Osteoblast (primary cell): Measurements from ENCODE around the gene POP4. TPM values are rescaled to one million over a fixed set of nuclear protein-coding genes. Genes with fewer than 3 reads are reported as not detected.

Experiments
- DNase-seq: peaks from one replicate; pipeline ENCODE4 v3.0.0; 2011; ENCODE audit warnings: low spot score, mixed read lengths; ENCODE audit not compliant: insufficient read length; ENCODE audit errors: missing footprints
- H2AFZ ChIP-seq: 2 replicates; pipeline ENCODE4 v1.6.0; 2011; ENCODE audit warnings: mild to moderate bottlenecking, low read length
- H3K27ac ChIP-seq: 2 replicates; pipeline ENCODE4 v1.5.1; 2011; ENCODE audit warnings: mild to moderate bottlenecking, low read depth, low read length, moderate library complexity
- H3K27me3 ChIP-seq: 2 replicates; pipeline ENCODE4 v1.6.0; 2012; ENCODE audit warnings: mild to moderate bottlenecking, control low read depth, inconsistent platforms, low read length, moderate library complexity; ENCODE audit not compliant: insufficient read depth
- H3K36me3 ChIP-seq: 2 replicates; pipeline ENCODE4 v1.5.1; 2011; ENCODE audit warnings: mild to moderate bottlenecking, low read length, control low read depth, moderate library complexity; ENCODE audit not compliant: insufficient read depth
- H3K4me1 ChIP-seq: 2 replicates; pipeline ENCODE4 v1.5.1; 2011; ENCODE audit warnings: mild to moderate bottlenecking, low read length, control low read depth, moderate library complexity; ENCODE audit not compliant: insufficient read depth
- H3K4me2 ChIP-seq: 2 replicates; pipeline ENCODE4 v1.6.0; 2011; ENCODE audit warnings: mild to moderate bottlenecking, low read length; ENCODE audit not compliant: insufficient read depth
- H3K4me3 ChIP-seq: fragments of 200-600 bp; sonication (generic); 3 replicates; pipeline ENCODE4 v1.5.1; 2012; ENCODE audit warnings: mild to moderate bottlenecking, low read length, inconsistent platforms; ENCODE audit not compliant: insufficient read depth
- H3K79me2 ChIP-seq: 2 replicates; pipeline ENCODE4 v1.6.0; 2012; ENCODE audit warnings: mild to moderate bottlenecking, low read length, control low read depth, inconsistent platforms; ENCODE audit not compliant: insufficient read depth
- H3K9me3 ChIP-seq: 2 replicates; pipeline ENCODE4 v1.5.1; 2011; ENCODE audit warnings: low read depth, low read length, control low read depth
- H4K20me1 ChIP-seq: 2 replicates; pipeline ENCODE4 v1.6.0; 2012; ENCODE audit warnings: mild to moderate bottlenecking, low read length, control low read depth; ENCODE audit not compliant: insufficient read depth
- CTCF ChIP-seq: IDR thresholded peaks from 2 replicates; pipeline ENCODE4 v1.5.1; 2011; ENCODE audit warnings: mild to moderate bottlenecking, low read depth, low read length, moderate library complexity; ENCODE audit errors: extremely low read depth
- total RNA-seq: library from RNA; depleted of rRNA; stranded (reverse); fragments of >200 nt; gene quantifications from 2 replicates; pipeline ENCODE4 v1.2.3, GENCODE V29; 2012

The POP4 gene
- total RNA-seq, 1 donor: 59.4 TPM

GRCh38 chr19:29628661-29629385, 22.7 kb downstream of the POP4 start:
- Histone ChIP-seq H3K4me3 (no peak overlapping the region), H3K27ac (no peak overlapping the region), H3K27me3 (no peaks in the 10 kb centered on the region), H3K4me1 (no peaks in the 10 kb centered on the region), H3K9me3 (no peaks in the 10 kb centered on the region), H3K4me2 (no peak overlapping the region), H3K79me2 (no peaks in the 10 kb centered on the region), H3K36me3 (no peaks in the 10 kb centered on the region), H4K20me1 (no peaks in the 10 kb centered on the region), H2AFZ (no peak overlapping the region)
- no peak for DNase-seq
- TF ChIP-seq CTCF: no peak

- Histone ChIP-seq H3K9me3 (no peaks in the 10 kb centered on the region), H3K79me2 (no peaks in the 10 kb centered on the region), H3K4me2 (no peak overlapping the region), H2AFZ (no peak overlapping the region), H3K27me3 (no peaks in the 10 kb centered on the region), H3K4me1 (no peaks in the 10 kb centered on the region), H4K20me1 (no peaks in the 10 kb centered on the region), H3K27ac (no peak overlapping the region), H3K4me3 (no peak overlapping the region), H3K36me3 (no peaks in the 10 kb centered on the region)
- no peak for TF ChIP-seq CTCF
- DNase-seq: no peak
Measured at GRCh38 chr19:29629836-29630534, 23.9 kb downstream of the POP4 start.

GRCh38 chr19:29630655-29631054, 24.6 kb downstream of the POP4 start:
- no peaks in the 10 kb centered on the region for H3K79me2 ChIP-seq
- no peaks in the 10 kb centered on the region for H3K27me3 ChIP-seq
- H3K4me3 ChIP-seq: no peak overlapping the region
- TF ChIP-seq CTCF: no peak
- H2AFZ ChIP-seq: no peak overlapping the region
- H4K20me1 ChIP-seq: no peaks in the 10 kb centered on the region
- no peak overlapping the region for H3K27ac ChIP-seq
- DNase-seq: no peak
- no peaks in the 10 kb centered on the region for H3K36me3 ChIP-seq
- no peak overlapping the region for H3K4me2 ChIP-seq
- no peaks in the 10 kb centered on the region for H3K4me1 ChIP-seq
- no peaks in the 10 kb centered on the region for H3K9me3 ChIP-seq

GRCh38 chr19:29631450-29631849, 25.4 kb downstream of the POP4 start:
- DNase-seq: no peak
- Histone ChIP-seq H3K79me2 (no peaks in the 10 kb centered on the region), H3K4me1 (no peaks in the 10 kb centered on the region), H3K36me3 (no peaks in the 10 kb centered on the region), H3K27me3 (no peaks in the 10 kb centered on the region), H4K20me1 (no peaks in the 10 kb centered on the region), H3K9me3 (no peaks in the 10 kb centered on the region), H3K4me3 (no peak overlapping the region), H3K4me2 (no peak overlapping the region), H3K27ac (no peak overlapping the region), H2AFZ (no peak overlapping the region)
- no peak for TF ChIP-seq CTCF
